PFSK-1 (cell line): ENCODE data around the gene COPRS.

Source experiments
- FOXP2 ChIP-seq: optimal IDR thresholded peaks from 2 replicates; pipeline ENCODE3; 2011; ENCODE audit warnings: borderline replicate concordance, control low read depth, inconsistent platforms; ENCODE audit not compliant: insufficient read depth; ENCODE audit errors: extremely low read length, extremely low read depth
- POLR2AphosphoS5 ChIP-seq: IDR thresholded peaks from 2 replicates; pipeline ENCODE4 v1.6.1; 2012; ENCODE audit warnings: low read depth, mild to moderate bottlenecking, control low read depth, low read length, moderate library complexity
- REST ChIP-seq, 2 experiments: IDR thresholded peaks; 2 replicates each; pipeline versions ENCODE4 v1.6.1 to v1.8.0; 2011 to 2012; ENCODE audit warnings: low read depth in 2 of 2, low read length in 2 of 2, control low read depth in 1 of 2, inconsistent platforms in 1 of 2, mild to moderate bottlenecking in 1 of 2, moderate library complexity in 1 of 2; ENCODE audit not compliant: insufficient read depth in 1 of 2
- SIN3A ChIP-seq: IDR thresholded peaks from 2 replicates; pipeline ENCODE4 v1.6.1; 2012; ENCODE audit warnings: mild to moderate bottlenecking, low read length, moderate library complexity, borderline replicate concordance; ENCODE audit not compliant: insufficient read depth
- TAF1 ChIP-seq: IDR thresholded peaks from 2 replicates; pipeline ENCODE4 v1.6.1; 2012; ENCODE audit warnings: low read length, control low read depth, borderline replicate concordance; ENCODE audit not compliant: insufficient read depth

Gene COPRS

GRCh38 chr17:31842195-31843069 lies 16.6 kb downstream of the COPRS start:
- TF ChIP-seq FOXP2 = no peak
- no peak for TF ChIP-seq TAF1
- TF ChIP-seq POLR2AphosphoS5 = no peak
- no peak for TF ChIP-seq SIN3A
- TF ChIP-seq REST (IDR thresholded peaks at IDR 0.05; ENCODE audit: insufficient read depth in 1 of 2, low read depth in 2 of 2, low read length in 2 of 2) = no peak

DNA sequence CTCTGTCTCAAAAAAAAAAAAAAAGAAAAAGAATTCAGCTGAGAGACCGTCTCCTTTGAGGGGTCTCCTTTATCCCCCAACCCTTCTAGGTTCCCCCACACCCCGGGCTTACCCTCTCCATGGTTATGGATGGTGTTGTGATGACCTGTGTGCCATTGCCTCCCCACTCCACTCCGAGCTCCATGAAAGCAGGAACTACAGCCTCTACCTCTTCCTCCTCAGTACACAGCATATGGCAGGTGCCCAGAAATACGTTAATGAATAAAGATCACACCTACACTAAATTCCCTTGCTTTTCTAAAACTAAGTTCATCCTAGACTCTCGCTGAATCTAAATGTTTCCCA lies 17.2 kb downstream of the COPRS start:
- TF ChIP-seq FOXP2 = no peak
- no peak for TF ChIP-seq POLR2AphosphoS5

GRCh38 chr17:31838636-31839225 lies 20.3 kb downstream of the COPRS start:
- TF ChIP-seq POLR2AphosphoS5 = no peak
- TF ChIP-seq SIN3A = no peak
- no peak for TF ChIP-seq FOXP2
- TF ChIP-seq TAF1 = no peak
- no peak for TF ChIP-seq REST (IDR thresholded peaks at IDR 0.05; ENCODE audit: insufficient read depth in 1 of 2, low read depth in 2 of 2, low read length in 2 of 2)

DNA sequence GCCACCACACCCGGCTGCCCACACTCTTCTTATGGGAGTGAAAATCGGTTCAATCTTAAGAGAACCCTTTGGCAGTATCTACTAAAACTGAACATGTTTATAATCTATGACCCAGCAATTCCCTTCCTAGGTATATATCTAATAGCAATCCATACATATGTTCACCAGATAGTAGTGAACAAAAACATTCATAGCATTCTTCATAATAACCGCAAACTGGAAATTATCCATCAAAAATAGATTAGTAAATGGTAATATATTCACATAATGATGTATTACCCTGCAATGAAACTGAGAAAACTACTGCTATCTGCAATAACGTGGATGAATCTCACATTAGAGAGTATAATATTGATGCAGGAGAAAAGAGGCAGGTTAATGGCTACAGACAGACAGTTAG lies 23.1 kb downstream of the COPRS start:
- TF ChIP-seq REST (IDR thresholded peaks at IDR 0.05; ENCODE audit: insufficient read depth in 1 of 2, low read depth in 2 of 2, low read length in 2 of 2) (no peak), SIN3A (no peak), TAF1 (no peak), FOXP2 (no peak), POLR2AphosphoS5 (no peak)

DNA sequence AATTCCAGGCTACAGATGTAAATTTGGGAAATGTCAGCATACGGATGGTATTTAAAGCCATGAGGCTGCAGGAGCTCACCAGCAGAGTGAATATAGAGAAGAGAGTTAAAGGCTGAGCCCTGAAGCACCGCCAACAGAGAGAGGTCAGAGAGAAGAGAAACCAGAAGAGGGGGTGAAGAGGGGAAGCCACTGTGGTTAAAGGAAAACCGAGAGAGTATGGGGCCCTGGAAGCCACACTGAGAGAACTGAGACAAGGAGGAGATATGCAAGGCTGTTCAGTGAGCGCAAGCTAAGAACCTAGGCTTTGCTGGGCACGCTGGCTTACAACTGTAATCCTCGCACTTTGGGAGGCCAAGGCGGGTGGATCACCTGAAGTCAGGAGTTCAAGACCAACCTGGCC lies 24.6 kb downstream of the COPRS start:
- TF ChIP-seq REST (IDR thresholded peaks at IDR 0.05; ENCODE audit: insufficient read depth in 1 of 2, low read depth in 2 of 2, low read length in 2 of 2) = no peak
